NCI-H1930 (cell line): ENCODE results near the gene ASTN2.

Experiments used
- DNase-seq, 2 experiments: peaks; one replicate each; lab custom pipeline; 2025; lab: John Stamatoyannopoulos, UW

ASTN2 gene

DNA sequence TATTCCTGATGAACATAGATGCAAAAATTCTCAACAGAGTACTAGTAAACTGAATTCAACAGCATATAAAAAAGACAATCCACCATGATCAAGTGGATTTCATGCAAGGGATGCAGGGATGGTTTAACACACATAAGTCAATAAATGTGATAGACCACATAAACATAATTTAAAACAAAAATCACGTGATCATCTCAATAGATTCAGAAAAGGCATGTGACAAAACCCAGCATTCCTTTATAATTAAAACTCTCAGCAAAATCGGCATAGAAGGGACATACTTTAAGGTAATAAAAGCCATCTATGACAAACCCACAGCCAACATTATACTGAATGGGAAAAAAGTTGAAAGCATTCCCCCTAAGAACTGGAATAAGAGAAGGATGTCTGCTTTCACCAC lies 894.6 kb downstream of the ASTN2 start:
- no peak for DNase-seq

DNA sequence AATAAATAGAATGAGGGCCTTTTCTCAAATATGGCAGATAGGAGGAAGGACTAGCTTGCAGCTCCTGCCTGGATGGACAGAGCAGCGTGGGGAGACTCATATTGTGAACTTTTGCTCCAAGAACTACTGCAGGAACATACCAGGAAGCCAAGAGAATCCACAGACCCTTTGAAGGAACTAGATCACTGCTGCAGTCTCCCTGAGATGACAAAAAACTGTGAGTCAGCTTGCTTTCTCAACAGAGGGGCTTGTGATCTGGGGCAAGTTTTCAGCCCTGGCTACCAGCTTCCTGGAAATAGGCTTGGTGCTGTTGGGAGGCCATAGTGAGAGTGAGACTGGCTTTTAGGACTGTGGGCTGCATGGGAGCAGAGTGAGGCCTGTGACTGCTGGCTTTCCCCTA lies 898.4 kb downstream of the ASTN2 start:
- no peak for DNase-seq

- DNase-seq, result no peak
These were observed 899.3 kb downstream of the ASTN2 start for GRCh38 chr9:116515541-116515940.

GRCh38 chr9:116506685-116507084 lies 908.2 kb downstream of the ASTN2 start:
- DNase-seq, result no peak

- DNase-seq, result no peak
These were observed 909.9 kb downstream of the ASTN2 start for GRCh38 chr9:116504893-116505480.

- no peak for DNase-seq
These were observed 910.8 kb downstream of the ASTN2 start for GRCh38 chr9:116504081-116504480.

DNA sequence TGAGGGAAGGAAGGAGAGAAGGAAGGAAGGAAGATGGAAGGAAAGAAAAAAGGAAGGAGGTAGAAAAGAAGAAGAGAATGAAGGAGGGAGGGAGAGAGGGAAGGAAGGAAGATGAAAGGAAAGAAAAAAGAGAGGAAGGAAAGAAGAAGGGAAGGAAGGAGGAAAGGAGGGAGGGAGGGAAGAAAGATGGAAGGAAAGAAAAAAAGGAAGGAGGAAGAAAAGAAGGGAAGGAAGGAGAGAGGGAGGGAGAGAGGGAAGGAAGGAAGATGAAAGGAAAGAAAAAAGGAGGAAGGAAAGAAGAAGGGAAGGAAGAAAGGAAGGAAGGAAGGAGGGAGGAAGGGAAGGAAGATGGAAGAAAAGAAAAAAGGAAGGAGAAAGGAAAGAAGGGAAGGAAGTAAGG lies 912.1 kb downstream of the ASTN2 start:
- no peak for DNase-seq

DNA sequence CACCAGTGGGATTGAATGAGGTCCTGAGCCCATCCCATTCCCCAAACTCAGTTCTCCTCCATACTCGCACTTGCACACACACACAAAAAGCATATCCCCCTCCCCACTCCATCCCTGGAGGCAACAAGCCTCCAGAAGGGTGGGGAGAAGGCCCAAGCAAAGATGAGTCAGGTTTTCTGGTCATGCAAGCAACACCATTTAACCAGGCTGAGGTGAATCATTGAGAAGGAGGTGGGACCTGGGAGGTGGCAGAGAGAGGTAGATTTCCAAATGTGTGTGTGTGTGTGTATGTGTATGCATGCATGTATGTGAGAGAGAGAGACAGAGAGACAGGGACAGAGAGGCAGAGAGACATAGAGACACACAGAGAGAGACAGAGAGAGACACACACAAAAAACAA lies 913.0 kb downstream of the ASTN2 start:
- DNase-seq, result no peak

DNA sequence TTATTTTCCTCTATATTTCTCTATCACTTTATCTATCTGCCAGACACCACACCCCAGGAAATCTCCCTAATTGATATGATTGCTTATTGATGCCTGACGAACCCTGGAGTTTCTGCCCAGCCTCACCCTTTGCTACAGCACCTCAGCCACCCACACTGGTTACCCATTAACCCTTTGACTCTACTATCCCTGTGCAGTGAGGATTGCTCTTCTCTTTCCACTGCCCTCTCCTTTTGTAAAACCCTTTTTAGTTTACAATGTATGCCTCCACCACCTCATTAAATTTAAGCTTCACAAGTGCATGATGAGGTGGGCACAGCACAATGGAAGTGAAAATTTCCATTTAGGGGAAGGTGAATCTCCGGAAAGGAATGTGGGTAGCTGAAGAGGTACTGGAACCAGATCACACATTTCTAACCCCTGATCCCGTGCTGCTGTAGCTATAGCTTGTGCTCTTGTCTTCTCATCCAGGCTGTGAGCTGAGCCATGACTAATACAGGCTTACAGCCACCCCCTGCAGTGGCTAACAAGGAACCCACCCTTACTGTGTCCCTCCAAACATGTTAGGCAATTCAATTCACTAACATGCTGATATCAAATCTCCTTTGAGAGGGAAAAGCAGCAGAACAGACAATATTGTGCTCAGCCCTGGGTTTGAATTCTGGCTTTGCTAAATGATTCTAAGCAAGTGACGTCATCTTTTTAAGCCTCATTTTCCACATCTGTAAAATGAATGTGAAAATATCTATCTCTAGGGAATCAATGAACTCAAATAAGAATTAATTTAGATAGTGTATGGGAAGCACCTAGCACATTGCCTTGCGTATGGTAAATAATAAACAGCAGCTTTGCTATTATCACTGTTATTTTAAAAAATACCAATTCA lies 914.6 kb downstream of the ASTN2 start:
- no peak for DNase-seq

DNA sequence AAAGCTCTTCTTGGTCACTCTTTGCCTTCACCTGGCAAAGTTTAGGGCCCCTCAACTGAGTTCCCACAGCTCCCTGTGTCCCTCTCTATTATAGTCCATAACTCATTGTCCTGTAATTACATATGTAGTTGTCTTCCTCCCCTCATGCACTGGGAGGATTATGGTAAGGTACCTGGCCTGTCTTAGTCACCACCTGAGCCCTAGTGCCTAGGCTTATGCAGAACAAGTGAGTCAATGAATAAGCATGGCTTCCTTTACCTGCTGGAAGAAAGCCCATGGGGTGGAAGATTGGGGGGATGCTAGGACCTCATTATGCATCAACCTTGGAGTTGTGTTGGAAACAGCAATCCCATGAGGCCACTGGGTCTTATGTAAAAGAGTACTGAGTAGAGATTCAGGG lies 915.4 kb downstream of the ASTN2 start:
- DNase-seq, result no peak

DNA sequence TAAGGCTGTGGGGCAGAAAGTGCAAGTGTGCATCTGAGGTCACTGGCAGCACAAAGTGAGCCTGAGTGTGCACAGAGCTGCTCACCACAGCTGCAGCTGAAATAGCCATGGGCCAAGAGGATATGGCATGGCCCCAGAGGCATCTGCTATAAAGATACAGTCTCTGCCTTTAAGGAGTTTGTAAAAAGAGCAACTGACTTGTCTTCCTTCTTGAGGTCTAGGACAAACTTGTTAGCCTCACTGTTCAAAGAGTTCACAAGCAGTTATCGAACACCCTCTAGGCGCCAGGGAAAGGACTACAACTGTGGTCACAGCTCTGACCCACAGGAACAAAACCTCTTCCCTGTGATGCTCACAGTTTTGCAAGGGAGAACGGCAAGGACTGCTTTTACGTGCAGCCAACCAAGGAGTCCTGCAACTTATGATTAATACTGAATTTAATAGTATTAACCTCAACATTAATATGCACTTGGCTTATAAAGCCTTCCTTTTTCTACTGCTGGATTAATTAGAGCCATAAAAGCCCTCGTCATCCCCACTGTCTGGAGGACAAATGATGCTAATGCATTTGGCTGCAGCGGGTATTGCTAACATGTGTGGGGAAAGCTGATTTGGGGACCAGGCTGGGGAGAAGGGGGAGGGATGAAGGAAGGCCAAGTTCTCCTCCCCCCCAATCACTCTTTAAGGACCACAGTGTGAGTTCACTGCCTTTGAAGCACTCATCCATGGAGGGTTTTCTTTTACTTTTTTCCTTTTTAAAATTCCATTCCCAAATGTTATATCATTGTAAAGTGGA lies 917.6 kb downstream of the ASTN2 start:
- no peak for DNase-seq

GRCh38 chr9:116496167-116496566 lies 918.7 kb downstream of the ASTN2 start:
- no peak for DNase-seq

GRCh38 chr9:116495725-116496124 lies 919.1 kb downstream of the ASTN2 start:
- DNase-seq, result no peak

GRCh38 chr9:116494815-116495634 lies 919.8 kb downstream of the ASTN2 start:
- DNase-seq, result no peak

GRCh38 chr9:116493183-116493860 lies 921.5 kb downstream of the ASTN2 start:
- DNase-seq, result no peak

DNA sequence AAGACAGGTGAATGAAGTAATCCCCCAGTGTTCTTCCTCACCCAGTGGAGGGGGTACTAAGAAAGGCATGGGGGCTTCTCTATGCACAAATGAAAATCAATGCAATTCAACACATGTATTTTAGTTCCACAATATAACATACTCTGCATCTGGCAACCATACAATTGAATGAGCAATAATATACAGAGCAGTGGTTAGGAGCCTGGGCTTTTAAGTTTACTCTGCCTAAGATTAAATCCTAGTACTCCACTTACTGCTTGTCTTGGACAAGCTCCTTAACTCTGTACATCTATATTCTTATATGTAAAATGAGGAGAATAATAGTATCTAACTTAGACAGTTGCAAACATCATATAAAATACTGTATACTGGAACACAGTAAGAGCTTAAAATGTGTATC lies 923.2 kb downstream of the ASTN2 start:
- no peak for DNase-seq

- no peak for DNase-seq
These were observed 923.6 kb downstream of the ASTN2 start for GRCh38 chr9:116491219-116491618.

DNA sequence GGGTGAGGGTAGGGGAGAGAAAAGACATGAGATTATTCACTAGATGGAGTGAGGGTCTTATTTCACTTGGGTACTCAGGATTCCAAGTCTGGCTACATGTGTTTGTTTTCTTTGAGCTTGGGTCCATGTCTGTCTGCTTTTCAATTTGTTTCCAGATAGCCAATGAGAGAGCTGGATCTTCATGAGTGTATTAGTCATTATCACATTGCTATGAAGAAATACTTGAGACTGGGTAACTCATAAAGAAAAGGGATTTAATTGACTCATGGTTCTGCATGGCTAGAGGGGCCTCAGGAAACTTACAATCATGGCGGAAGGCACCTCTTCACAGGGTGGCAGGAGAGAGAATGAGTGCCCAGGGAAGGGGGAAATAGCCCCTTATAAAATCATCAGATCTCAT lies 924.5 kb downstream of the ASTN2 start:
- no peak for DNase-seq

GRCh38 chr9:116488373-116488772 lies 926.5 kb downstream of the ASTN2 start:
- no peak for DNase-seq

DNA sequence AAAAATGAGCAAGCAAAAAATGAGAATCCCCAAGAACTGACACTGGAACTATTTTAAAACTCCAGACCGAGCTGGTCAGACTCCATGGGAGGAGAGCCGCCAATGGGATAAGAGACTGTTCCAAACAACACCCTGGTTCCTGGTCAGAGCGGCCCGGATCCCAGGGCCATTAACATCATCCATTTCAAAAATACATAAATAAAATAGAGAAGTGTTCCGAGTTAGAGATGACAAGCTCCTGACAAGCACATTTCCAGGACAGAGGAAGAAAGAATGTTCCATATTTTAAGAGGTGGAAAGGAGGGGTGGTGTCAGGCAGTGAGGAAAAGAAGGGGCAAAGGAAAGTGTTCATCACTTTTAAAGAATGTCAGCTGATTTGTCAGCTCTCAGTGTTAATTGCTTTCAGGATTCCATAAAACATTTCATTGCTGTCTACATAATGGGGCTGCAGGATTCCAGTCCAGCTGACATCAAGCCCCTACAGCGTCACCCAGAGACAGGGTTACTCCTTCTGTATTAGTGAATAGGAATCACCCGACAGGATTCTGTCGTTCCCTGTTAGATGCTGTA lies 930.3 kb downstream of the ASTN2 start:
- no peak for DNase-seq
